ENCODE measurements around the gene ELOB. TPM values are rescaled to one million over a fixed set of nuclear protein-coding genes. Genes with fewer than 3 reads are reported as not detected.
A peak's percentile ranks its signal among the peaks of the same experiment; 100 is the strongest.

ELOB gene
- total and polyA plus RNA-seq, 2 of the 13 experiments (the other 11 are each of a cell fraction or from before 2014, with no cell fraction given), result 208 to 225 TPM

- TF ChIP-seq CCDC6 (CRISPR knock-in tag; IDR thresholded peaks at IDR 0.05) (peak; percentile 50; the same call in 1 of the 2 replicates), EHMT2 (IDR thresholded peaks at IDR 0.05; ENCODE audit: borderline replicate concordance, low read depth, low read length) (no peak), SOX6 (IDR thresholded peaks at IDR 0.05) (no peak), SOX6 (CRISPR knock-in tag; IDR thresholded peaks at IDR 0.05) (peak; percentile 61), ZNF7 (CRISPR knock-in tag; IDR thresholded peaks at IDR 0.05) (no peak), KLF9 (CRISPR knock-in tag; IDR thresholded peaks at IDR 0.05; ENCODE audit: low read depth) (no peak), MIXL1 (CRISPR knock-in tag; IDR thresholded peaks at IDR 0.05) (no peak), ZNF552 (CRISPR knock-in tag; IDR thresholded peaks at IDR 0.05; ENCODE audit: borderline replicate concordance) (no peak), ZSCAN12 (CRISPR knock-in tag; IDR thresholded peaks at IDR 0.05) (0 out of 2 replicates have a peak, but pooled peaks have one; percentile 13), CHD4 (IDR thresholded peaks at IDR 0.05; ENCODE audit: borderline replicate concordance, low read length) (no peak), CEBPG (CRISPR knock-in tag; IDR thresholded peaks at IDR 0.05) (no peak), ZFP62 (CRISPR knock-in tag; IDR thresholded peaks at IDR 0.05) (no peak), TIGD3 (CRISPR knock-in tag; IDR thresholded peaks at IDR 0.05; ENCODE audit: borderline replicate concordance) (0 out of 2 replicates have a peak, but pooled peaks have one; percentile 72)
- TF ChIP-seq, protein P1, sequence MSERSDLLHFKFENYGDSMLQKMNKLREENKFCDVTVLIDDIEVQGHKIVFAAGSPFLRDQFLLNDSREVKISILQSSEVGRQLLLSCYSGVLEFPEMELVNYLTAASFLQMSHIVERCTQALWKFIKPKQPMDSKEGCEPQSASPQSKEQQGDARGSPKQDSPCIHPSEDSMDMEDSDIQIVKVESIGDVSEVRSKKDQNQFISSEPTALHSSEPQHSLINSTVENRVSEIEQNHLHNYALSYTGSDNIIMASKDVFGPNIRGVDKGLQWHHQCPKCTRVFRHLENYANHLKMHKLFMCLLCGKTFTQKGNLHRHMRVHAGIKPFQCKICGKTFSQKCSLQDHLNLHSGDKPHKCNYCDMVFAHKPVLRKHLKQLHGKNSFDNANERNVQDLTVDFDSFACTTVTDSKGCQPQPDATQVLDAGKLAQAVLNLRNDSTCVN (CRISPR knock-in tag; IDR thresholded peaks at IDR 0.05; ENCODE audit: borderline replicate concordance), result peak; percentile 54
- TF ChIP-seq, protein P2, sequence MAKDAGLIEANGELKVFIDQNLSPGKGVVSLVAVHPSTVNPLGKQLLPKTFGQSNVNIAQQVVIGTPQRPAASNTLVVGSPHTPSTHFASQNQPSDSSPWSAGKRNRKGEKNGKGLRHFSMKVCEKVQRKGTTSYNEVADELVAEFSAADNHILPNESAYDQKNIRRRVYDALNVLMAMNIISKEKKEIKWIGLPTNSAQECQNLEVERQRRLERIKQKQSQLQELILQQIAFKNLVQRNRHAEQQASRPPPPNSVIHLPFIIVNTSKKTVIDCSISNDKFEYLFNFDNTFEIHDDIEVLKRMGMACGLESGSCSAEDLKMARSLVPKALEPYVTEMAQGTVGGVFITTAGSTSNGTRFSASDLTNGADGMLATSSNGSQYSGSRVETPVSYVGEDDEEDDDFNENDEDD (CRISPR knock-in tag; IDR thresholded peaks at IDR 0.05; ENCODE audit: borderline replicate concordance), result peak; percentile 69; the same call in 1 of the 2 replicates
- TF ChIP-seq, protein P3, sequence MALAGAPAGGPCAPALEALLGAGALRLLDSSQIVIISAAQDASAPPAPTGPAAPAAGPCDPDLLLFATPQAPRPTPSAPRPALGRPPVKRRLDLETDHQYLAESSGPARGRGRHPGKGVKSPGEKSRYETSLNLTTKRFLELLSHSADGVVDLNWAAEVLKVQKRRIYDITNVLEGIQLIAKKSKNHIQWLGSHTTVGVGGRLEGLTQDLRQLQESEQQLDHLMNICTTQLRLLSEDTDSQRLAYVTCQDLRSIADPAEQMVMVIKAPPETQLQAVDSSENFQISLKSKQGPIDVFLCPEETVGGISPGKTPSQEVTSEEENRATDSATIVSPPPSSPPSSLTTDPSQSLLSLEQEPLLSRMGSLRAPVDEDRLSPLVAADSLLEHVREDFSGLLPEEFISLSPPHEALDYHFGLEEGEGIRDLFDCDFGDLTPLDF (CRISPR knock-in tag; IDR thresholded peaks at IDR 0.05), result peak; percentile 74
- TF ChIP-seq, protein P4, sequence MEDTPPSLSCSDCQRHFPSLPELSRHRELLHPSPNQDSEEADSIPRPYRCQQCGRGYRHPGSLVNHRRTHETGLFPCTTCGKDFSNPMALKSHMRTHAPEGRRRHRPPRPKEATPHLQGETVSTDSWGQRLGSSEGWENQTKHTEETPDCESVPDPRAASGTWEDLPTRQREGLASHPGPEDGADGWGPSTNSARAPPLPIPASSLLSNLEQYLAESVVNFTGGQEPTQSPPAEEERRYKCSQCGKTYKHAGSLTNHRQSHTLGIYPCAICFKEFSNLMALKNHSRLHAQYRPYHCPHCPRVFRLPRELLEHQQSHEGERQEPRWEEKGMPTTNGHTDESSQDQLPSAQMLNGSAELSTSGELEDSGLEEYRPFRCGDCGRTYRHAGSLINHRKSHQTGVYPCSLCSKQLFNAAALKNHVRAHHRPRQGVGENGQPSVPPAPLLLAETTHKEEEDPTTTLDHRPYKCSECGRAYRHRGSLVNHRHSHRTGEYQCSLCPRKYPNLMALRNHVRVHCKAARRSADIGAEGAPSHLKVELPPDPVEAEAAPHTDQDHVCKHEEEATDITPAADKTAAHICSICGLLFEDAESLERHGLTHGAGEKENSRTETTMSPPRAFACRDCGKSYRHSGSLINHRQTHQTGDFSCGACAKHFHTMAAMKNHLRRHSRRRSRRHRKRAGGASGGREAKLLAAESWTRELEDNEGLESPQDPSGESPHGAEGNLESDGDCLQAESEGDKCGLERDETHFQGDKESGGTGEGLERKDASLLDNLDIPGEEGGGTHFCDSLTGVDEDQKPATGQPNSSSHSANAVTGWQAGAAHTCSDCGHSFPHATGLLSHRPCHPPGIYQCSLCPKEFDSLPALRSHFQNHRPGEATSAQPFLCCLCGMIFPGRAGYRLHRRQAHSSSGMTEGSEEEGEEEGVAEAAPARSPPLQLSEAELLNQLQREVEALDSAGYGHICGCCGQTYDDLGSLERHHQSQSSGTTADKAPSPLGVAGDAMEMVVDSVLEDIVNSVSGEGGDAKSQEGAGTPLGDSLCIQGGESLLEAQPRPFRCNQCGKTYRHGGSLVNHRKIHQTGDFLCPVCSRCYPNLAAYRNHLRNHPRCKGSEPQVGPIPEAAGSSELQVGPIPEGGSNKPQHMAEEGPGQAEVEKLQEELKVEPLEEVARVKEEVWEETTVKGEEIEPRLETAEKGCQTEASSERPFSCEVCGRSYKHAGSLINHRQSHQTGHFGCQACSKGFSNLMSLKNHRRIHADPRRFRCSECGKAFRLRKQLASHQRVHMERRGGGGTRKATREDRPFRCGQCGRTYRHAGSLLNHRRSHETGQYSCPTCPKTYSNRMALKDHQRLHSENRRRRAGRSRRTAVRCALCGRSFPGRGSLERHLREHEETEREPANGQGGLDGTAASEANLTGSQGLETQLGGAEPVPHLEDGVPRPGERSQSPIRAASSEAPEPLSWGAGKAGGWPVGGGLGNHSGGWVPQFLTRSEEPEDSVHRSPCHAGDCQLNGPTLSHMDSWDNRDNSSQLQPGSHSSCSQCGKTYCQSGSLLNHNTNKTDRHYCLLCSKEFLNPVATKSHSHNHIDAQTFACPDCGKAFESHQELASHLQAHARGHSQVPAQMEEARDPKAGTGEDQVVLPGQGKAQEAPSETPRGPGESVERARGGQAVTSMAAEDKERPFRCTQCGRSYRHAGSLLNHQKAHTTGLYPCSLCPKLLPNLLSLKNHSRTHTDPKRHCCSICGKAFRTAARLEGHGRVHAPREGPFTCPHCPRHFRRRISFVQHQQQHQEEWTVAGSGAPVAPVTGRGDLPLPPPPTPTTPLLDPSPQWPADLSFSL (CRISPR knock-in tag; IDR thresholded peaks at IDR 0.05), result no peak
Measured at GRCh38 chr16:2752035-2752849, 24.8 kb downstream of the ELOB start, which contains the start of gene SRRM2 (continued).

All from HepG2 (cell line).